Keratinocyte (primary cell): ENCODE results near the gene FNDC7. TPM values are rescaled to one million over a fixed set of nuclear protein-coding genes. Genes with fewer than 3 reads are reported as not detected.
"Not testable (repeated sequence)": the region's sequence is repeated elsewhere in the genome, so short reads cannot be mapped to it uniquely, and the experiment has no call there.

Experiments
- DNase-seq: peaks from one replicate; pipeline ENCODE4 v3.0.0-alpha.2; 2011; ENCODE audit warnings: low read depth, missing footprints, low spot score
- FAIRE-seq: peaks from 2 replicates; lab custom pipeline; 2011; peaks lifted over from hg19 to GRCh38; lab: Jason Lieb, UNC
- H2AFZ ChIP-seq: 2 replicates; pipeline ENCODE4 v1.6.0; 2012; ENCODE audit warnings: low read length, control low read depth, inconsistent platforms; ENCODE audit not compliant: control insufficient read depth
- H3K27ac ChIP-seq: 2 replicates; pipeline ENCODE4 v1.5.1; 2011; ENCODE audit warnings: low read length; ENCODE audit not compliant: control insufficient read depth, insufficient read depth
- H3K27me3 ChIP-seq: 3 replicates; pipeline ENCODE4 v1.6.0; 2011; ENCODE audit warnings: low read length; ENCODE audit not compliant: control insufficient read depth, insufficient read depth; ENCODE audit errors: extremely low read depth
- H3K36me3 ChIP-seq, 2 experiments: 2 replicates in 1 of 2; 3 replicates in 1 of 2; pipeline ENCODE4 v1.5.1; 2011; ENCODE audit warnings: low read length in 2 of 2, mild to moderate bottlenecking in 1 of 2; ENCODE audit not compliant: control insufficient read depth in 2 of 2, insufficient read depth in 2 of 2; ENCODE audit errors: extremely low read depth in 1 of 2
- H3K4me1 ChIP-seq: 3 replicates; pipeline ENCODE4 v1.5.1; 2011; ENCODE audit warnings: low read length; ENCODE audit not compliant: control insufficient read depth, insufficient read depth; ENCODE audit errors: extremely low read depth
- H3K4me2 ChIP-seq: 3 replicates; pipeline ENCODE4 v1.6.0; 2011; ENCODE audit warnings: low read depth, low read length; ENCODE audit not compliant: control insufficient read depth, insufficient read depth; ENCODE audit errors: extremely low read depth
- H3K4me3 ChIP-seq, 3 experiments: fragments of 200-600 bp in 1 of 3; sonication (generic) in 1 of 3; 2 replicates in 2 of 3; 3 replicates in 1 of 3; pipeline ENCODE4 v1.5.1; 2011 to 2016; ENCODE audit warnings: low read length in 3 of 3, mild to moderate bottlenecking in 3 of 3, control low read depth in 2 of 3, inconsistent platforms in 1 of 3, low read depth in 1 of 3, mixed read lengths in 1 of 3, mixed run types in 1 of 3, moderate library complexity in 1 of 3; ENCODE audit not compliant: control insufficient read depth in 2 of 3, insufficient read depth in 2 of 3; ENCODE audit errors: extremely low read depth in 1 of 3
- H3K79me2 ChIP-seq: 2 replicates; pipeline ENCODE4 v1.6.0; 2012; ENCODE audit warnings: low read length; ENCODE audit not compliant: control insufficient read depth, insufficient read depth
- H3K9ac ChIP-seq: 3 replicates; pipeline ENCODE4 v1.6.0; 2011; ENCODE audit warnings: low read length; ENCODE audit not compliant: control insufficient read depth, insufficient read depth; ENCODE audit errors: extremely low read depth
- H3K9me1 ChIP-seq: 3 replicates; pipeline ENCODE4 v1.6.0; 2011; ENCODE audit warnings: low read length; ENCODE audit not compliant: control insufficient read depth, insufficient read depth; ENCODE audit errors: extremely low read depth
- H3K9me3 ChIP-seq: 2 replicates; pipeline ENCODE4 v1.5.1; 2012; ENCODE audit warnings: low read depth, low read length; ENCODE audit not compliant: control insufficient read depth
- H4K20me1 ChIP-seq: 3 replicates; pipeline ENCODE4 v1.6.0; 2011; ENCODE audit warnings: low read length; ENCODE audit not compliant: control insufficient read depth, insufficient read depth; ENCODE audit errors: extremely low read depth
- EZH2 ChIP-seq: IDR thresholded peaks from one replicate; pipeline ENCODE4 v1.6.1; 2012; ENCODE audit warnings: inconsistent platforms, mild to moderate bottlenecking, low read length, moderate library complexity
- dilution Hi-C: fragments of 300-500 bp; cut with MboI; formaldehyde crosslinking; loops from one replicate; pipeline ENCODE4 v1.7.0; 2020; ENCODE audit warnings: low sequenced_read_pairs; ENCODE audit not compliant: extremely low pct_ligation_motif_present
- polyA plus RNA-seq, 5 experiments: library from polyadenylated mRNA; depleted of rRNA in 3 of 5; stranded (reverse) in 3 of 5; stranded (forward) in 1 of 5; unstranded in 1 of 5; fragments of >200 nt; gene quantifications; 1 replicate in 1 of 5; 2 replicates in 3 of 5; 3 replicates in 1 of 5; pipeline versions ENCODE4 v1.2.1 to v1.2.3, GENCODE V29; 2011 to 2012; ENCODE audit warnings: missing spikeins in 2 of 5, low read depth in 1 of 5, low replicate concordance in 1 of 5
- TF ChIP-seq, protein P1 (sequence below), 3 experiments: IDR thresholded peaks in 1 of 3; conservative IDR thresholded peaks in 1 of 3; optimal IDR thresholded peaks in 1 of 3; 2 replicates in 2 of 3; 3 replicates in 1 of 3; pipeline versions ENCODE3 to v1.5.1; 2011; ENCODE audit warnings: low read length in 3 of 3, mild to moderate bottlenecking in 3 of 3, moderate library complexity in 2 of 3, control low read depth in 1 of 3, inconsistent platforms in 1 of 3; ENCODE audit not compliant: insufficient read depth in 2 of 3; ENCODE audit errors: extremely low read depth in 1 of 3

The FNDC7 gene
- polyA plus RNA-seq, 1 donor (not counting 4 experiments of a cell fraction or from before 2014, with no cell fraction given) = 0.05 TPM

DNA sequence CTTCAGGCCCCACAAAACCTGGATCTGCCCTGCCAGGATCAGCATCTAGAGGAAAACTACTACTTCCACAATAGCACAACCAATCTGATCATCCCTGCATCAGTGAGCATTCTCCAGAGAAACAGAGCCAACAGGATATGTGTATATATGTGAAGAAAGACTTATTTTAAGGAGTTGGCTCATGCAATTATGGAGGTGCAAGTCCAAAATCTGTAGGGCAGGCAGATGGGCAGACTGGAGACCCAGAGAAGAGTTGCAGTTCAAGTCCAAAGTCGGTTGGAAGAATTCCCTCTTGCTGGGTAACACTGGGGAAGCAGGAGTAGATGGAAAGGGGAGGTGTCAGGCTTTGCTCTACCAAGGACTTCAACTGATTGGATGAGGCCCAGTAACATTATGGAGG lies 46.9 kb upstream of the FNDC7 start:
- FAIRE-seq = no peak
- H2AFZ ChIP-seq = no peak overlapping the region
- no peak overlapping the region for H3K4me2 ChIP-seq
- H3K27me3 ChIP-seq = no peaks in the 10 kb centered on the region
- TF ChIP-seq, protein P1, sequence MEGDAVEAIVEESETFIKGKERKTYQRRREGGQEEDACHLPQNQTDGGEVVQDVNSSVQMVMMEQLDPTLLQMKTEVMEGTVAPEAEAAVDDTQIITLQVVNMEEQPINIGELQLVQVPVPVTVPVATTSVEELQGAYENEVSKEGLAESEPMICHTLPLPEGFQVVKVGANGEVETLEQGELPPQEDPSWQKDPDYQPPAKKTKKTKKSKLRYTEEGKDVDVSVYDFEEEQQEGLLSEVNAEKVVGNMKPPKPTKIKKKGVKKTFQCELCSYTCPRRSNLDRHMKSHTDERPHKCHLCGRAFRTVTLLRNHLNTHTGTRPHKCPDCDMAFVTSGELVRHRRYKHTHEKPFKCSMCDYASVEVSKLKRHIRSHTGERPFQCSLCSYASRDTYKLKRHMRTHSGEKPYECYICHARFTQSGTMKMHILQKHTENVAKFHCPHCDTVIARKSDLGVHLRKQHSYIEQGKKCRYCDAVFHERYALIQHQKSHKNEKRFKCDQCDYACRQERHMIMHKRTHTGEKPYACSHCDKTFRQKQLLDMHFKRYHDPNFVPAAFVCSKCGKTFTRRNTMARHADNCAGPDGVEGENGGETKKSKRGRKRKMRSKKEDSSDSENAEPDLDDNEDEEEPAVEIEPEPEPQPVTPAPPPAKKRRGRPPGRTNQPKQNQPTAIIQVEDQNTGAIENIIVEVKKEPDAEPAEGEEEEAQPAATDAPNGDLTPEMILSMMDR (optimal IDR thresholded peaks at IDR 0.05 in 1 of 3, IDR thresholded peaks at IDR 0.05 in 1 of 3, conservative IDR thresholded peaks at IDR 0.05 in 1 of 3; ENCODE audit: extremely low read depth in 1 of 3, insufficient read depth in 2 of 3, low read length in 3 of 3) = no peak
- TF ChIP-seq EZH2 = no peak
- no peak for DNase-seq
- H3K36me3 ChIP-seq = no peaks in the 10 kb centered on the region
- no peak overlapping the region for H3K27ac ChIP-seq
- no peak overlapping the region for H3K4me3 ChIP-seq
- H3K79me2 ChIP-seq = no peaks in the 10 kb centered on the region
- H4K20me1 ChIP-seq = no peaks in the 10 kb centered on the region
- no peaks in the 10 kb centered on the region for H3K9me1 ChIP-seq
- no peak overlapping the region for H3K9ac ChIP-seq
- peaks cover 3% of the 10 kb centered on the region for H3K4me1 ChIP-seq
- H3K9me3 ChIP-seq = no peaks in the 10 kb centered on the region
- dilution Hi-C loops = no loop called here

DNA sequence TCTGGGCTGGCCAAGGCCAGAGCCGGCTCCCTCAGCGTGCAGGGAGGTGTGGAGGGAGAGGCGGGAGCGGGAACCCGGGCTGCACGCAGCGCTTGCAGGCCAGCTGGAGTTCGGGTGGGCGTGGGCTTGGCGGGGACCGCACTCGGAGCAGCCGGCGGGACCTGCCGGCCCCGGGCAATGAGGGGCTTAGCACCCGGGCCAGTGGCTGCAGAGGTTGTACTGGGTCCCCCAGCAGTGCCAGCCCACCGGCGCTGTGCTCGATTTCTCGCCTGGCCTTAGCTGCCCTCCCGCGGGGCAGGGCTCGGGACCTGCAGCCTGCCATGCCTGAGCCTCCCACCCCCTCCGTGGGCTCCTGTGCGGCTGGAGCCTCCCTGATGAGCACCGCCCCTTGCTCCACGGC lies 45.3 kb upstream of the FNDC7 start:
- H3K79me2 ChIP-seq, H3K27me3 ChIP-seq, H3K36me3 ChIP-seq, dilution Hi-C loops, FAIRE-seq, H3K4me1 ChIP-seq, H3K9me3 ChIP-seq, H2AFZ ChIP-seq, H4K20me1 ChIP-seq, H3K4me3 ChIP-seq, H3K9me1 ChIP-seq, H3K27ac ChIP-seq, DNase-seq, H3K9ac ChIP-seq, H3K4me2 ChIP-seq: not testable (repeated sequence)

DNA sequence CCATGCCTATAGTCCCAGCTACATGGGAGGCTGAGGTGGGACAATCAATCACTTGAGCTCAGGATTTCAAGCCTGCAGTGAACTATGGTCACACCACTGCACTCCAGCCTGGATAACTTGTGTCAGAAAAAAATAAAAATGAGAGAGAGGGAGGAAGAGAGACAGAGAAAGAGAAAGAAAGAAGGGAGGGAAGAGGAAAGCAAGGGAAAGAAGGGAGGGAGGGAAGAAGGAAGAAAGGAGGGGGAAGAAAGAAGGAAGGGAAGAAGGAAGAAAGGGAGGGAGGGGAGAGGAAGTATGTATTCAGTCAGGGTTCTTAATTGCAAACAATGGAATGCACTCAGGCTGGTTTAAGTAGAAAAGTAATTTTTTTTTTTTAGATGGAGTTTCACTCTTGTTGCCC lies 43.9 kb upstream of the FNDC7 start:
- no peak for DNase-seq
- H3K9me3 ChIP-seq = no peaks in the 10 kb centered on the region
- H3K27me3 ChIP-seq = no peaks in the 10 kb centered on the region
- H3K4me1 ChIP-seq = no peaks in the 10 kb centered on the region
- no peaks in the 10 kb centered on the region for H4K20me1 ChIP-seq
- FAIRE-seq = no peak
- no peaks in the 10 kb centered on the region for H3K79me2 ChIP-seq
- H3K27ac ChIP-seq = no peak overlapping the region
- no peaks in the 10 kb centered on the region for H3K9me1 ChIP-seq
- dilution Hi-C loops = no loop called here
- no peak overlapping the region for H3K4me2 ChIP-seq
- no peak overlapping the region for H3K9ac ChIP-seq
- H3K36me3 ChIP-seq = no peaks in the 10 kb centered on the region
- H2AFZ ChIP-seq = no peak overlapping the region
- no peak for TF ChIP-seq EZH2
- TF ChIP-seq, protein P1 (optimal IDR thresholded peaks at IDR 0.05 in 1 of 3, IDR thresholded peaks at IDR 0.05 in 1 of 3, conservative IDR thresholded peaks at IDR 0.05 in 1 of 3; ENCODE audit: extremely low read depth in 1 of 3, insufficient read depth in 2 of 3, low read length in 3 of 3) = no peak
- H3K4me3 ChIP-seq = no peak overlapping the region
